Ovary (tissue), 9 donors: ENCODE results near the gene CPNE4. TPM values are rescaled to one million over a fixed set of nuclear protein-coding genes. Genes with fewer than 3 reads are reported as not detected.

ENCODE experiments used
- DNase-seq, 5 donors: peaks; one replicate each; pipeline ENCODE4 v3.0.0-alpha.2; 2019 to 2020
- H3K27ac ChIP-seq, 2 donors: fragments of 200-600 bp; one replicate each; pipeline versions ENCODE4 v1.5.1 to v1.8.0; 2019 to 2022
- H3K27me3 ChIP-seq: fragments of 200-600 bp; one replicate; pipeline ENCODE4 v1.8.0; 2022
- H3K36me3 ChIP-seq: fragments of 200-600 bp; sonication (generic); one replicate; pipeline ENCODE4 v1.5.1; 2019
- H3K4me1 ChIP-seq: one replicate; pipeline ENCODE4 v1.8.1; 2013; ENCODE audit warnings: mild to moderate bottlenecking, moderate library complexity; ENCODE audit not compliant: insufficient read depth
- H3K4me3 ChIP-seq: fragments of 200-600 bp; sonication (generic); one replicate; pipeline ENCODE4 v1.5.1; 2017
- H3K9me3 ChIP-seq, 2 donors: fragments of 200-600 bp in 1 of 2; sonication (generic) in 1 of 2; one replicate each; pipeline versions ENCODE4 v1.5.1 to v1.8.1; 2013 to 2019; ENCODE audit warnings: mild to moderate bottlenecking in 1 of 2, moderate library complexity in 1 of 2
- CTCF ChIP-seq, 3 donors: fragments of 450-650 bp in 2 of 3; fragments of 200-600 bp in 1 of 3; IDR thresholded peaks; one replicate each; pipeline versions ENCODE4 v1.5.1 to v1.8.0; 2016 to 2022; ENCODE audit warnings: antibody characterized with exemption in 3 of 3, mild to moderate bottlenecking in 1 of 3
- EP300 ChIP-seq: sonication (generic); formaldehyde crosslinking; IDR thresholded peaks from one replicate; pipeline ENCODE4 v1.6.1; 2017; ENCODE audit warnings: antibody characterized with exemption
- POLR2A ChIP-seq: fragments of 450-650 bp; IDR thresholded peaks from one replicate; pipeline ENCODE4 v1.6.1; 2017; ENCODE audit warnings: antibody characterized with exemption, mild to moderate bottlenecking, moderate library complexity
- WGBS, 3 donors: extraction: QIAGEN DNeasy Blood & Tissue Kit in 1 of 3; methylation state at CpG; one replicate each; pipeline versions ENCODE4 v1.1.5 to v1.1.7; 2013 to 2017; 5-methylcytosine and 5-hydroxymethylcytosine counted together
- intact Hi-C, 4 donors: fragments of 100-400 bp; cut with DNase I; formaldehyde crosslinking; loops; one replicate each; pipeline versions ENCODE4 v1.11.0 to v1.15.1; 2022 to 2023
- polyA plus RNA-seq, 2 donors: library from polyadenylated mRNA; stranded (reverse); fragments of 200-250 nt in 1 of 2; fragments of 350-450 nt in 1 of 2; fragmentation: Illumina TruSeq in 1 of 2; extraction: RNeasy Lipid Tissue Mini Kit (QIAGEN cat#74804) in 1 of 2; gene quantifications; one replicate each; pipeline ENCODE4 v1.2.3, GENCODE V29; 2013 to 2014
- total RNA-seq, 7 donors: library from RNA; depleted of rRNA in 2 of 7; stranded (reverse); fragments of >200 nt in 2 of 7; fragmentation: NEBNext Ultra II Directional in 3 of 7; extraction: Animal tissue kit (Norgen Biotek cat#: 25700) in 3 of 7; gene quantifications; one replicate each; pipeline versions ENCODE4 v1.1.0 to v1.2.4, GENCODE V29; 2016 to 2023
- donor health status: DM: no; HTN: no; CAD: no; lungs with moderate emphysema.
- donor health status: DM: no; HTN: no; CAD: no.
- donor health status: Bipolar disorder and iron deficiency.
- donor health status: DM: yes; HTN: yes; CAD: no.
- donor health status: DM: no; HTN: no; CAD: no.
- donor health status: DM: yes; HTN: yes; CAD: no.

CPNE4 gene
- total and polyA plus RNA-seq, 9 donors = 0.11 to 0.27 (median 0.13) TPM; not detected in 6

GRCh38 chr3:131728898-131729642 is 305.7 kb downstream of the CPNE4 start:
- H3K36me3 ChIP-seq = no peaks in the 10 kb centered on the region
- no peaks in the 10 kb centered on the region for H3K4me1 ChIP-seq
- no peaks in the 10 kb centered on the region for H3K9me3 ChIP-seq
- no peak for DNase-seq
- no peak overlapping the region for H3K4me3 ChIP-seq
- intact Hi-C loops = no loop called here
- no peak overlapping the region for H3K27ac ChIP-seq
- 83 to 86% (median 84%) methylated on average over 3 of the region's 3 CpGs for WGBS, 3 donors
- TF ChIP-seq POLR2A (no peak), EP300 (no peak), CTCF (IDR thresholded peaks at IDR 0.05) (no peak)
- H3K27me3 ChIP-seq = no peaks in the 10 kb centered on the region

DNA sequence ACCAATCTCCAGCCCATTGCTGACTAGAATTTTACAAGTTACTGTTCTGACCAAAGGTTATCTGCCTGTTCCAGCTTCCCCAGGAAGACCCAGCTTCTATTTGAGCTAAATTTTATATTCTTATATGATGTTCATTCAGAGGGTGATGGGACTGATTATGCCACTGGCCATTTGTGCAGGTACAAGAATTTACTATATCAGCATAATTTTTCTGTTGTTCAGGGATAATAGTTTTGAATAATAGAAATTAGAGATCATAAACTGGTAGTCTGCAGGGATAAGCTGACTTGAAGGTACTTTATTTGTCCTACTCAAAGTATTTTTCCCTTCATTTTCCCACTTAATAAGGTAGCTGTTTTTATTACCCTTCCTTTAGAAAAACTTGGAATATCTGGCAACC is 309.4 kb downstream of the CPNE4 start:
- TF ChIP-seq CTCF (IDR thresholded peaks at IDR 0.05) (no peak), POLR2A (no peak), EP300 (no peak)
- no peaks in the 10 kb centered on the region for H3K4me1 ChIP-seq
- no peaks in the 10 kb centered on the region for H3K27me3 ChIP-seq
- DNase-seq = no peak
- no peaks in the 10 kb centered on the region for H3K36me3 ChIP-seq
- H3K9me3 ChIP-seq = no peaks in the 10 kb centered on the region
- H3K4me3 ChIP-seq = no peak overlapping the region
- no peak overlapping the region for H3K27ac ChIP-seq
- intact Hi-C loops = no loop called here

DNA sequence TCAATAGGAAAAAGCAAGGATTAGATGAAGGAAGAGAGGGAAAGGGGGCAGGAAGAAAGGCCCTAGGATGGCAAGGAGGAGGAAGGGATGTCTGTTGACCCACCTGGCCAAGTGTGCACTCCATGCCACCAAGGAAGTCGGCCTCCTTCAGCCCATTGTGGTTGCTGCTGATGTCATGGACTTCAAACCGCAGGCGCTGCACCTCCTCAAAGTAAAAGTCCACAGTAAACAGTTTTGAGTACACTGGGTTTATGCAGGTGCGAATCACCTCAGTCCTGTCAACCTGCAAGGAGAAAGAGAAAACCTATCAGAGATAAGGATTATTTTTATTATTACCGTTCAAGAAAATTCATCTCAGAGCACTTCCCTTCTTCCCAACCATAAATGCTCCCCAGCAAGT is 311.5 kb downstream of the CPNE4 start:
- no peak overlapping the region for H3K27ac ChIP-seq
- no peaks in the 10 kb centered on the region for H3K27me3 ChIP-seq
- no peak overlapping the region for H3K4me3 ChIP-seq
- H3K9me3 ChIP-seq = no peaks in the 10 kb centered on the region
- intact Hi-C loops = no loop called here
- DNase-seq = no peak
- TF ChIP-seq CTCF (IDR thresholded peaks at IDR 0.05) = no peak
- no peak for TF ChIP-seq POLR2A
- TF ChIP-seq EP300 = no peak
- WGBS, 3 donors = 81 to 91% (median 88%) methylated on average over 5 of the region's 5 CpGs
- no peaks in the 10 kb centered on the region for H3K4me1 ChIP-seq
- H3K36me3 ChIP-seq = no peaks in the 10 kb centered on the region

GRCh38 chr3:131717493-131717892 is 317.3 kb downstream of the CPNE4 start:
- Histone ChIP-seq H3K4me3 (no peak overlapping the region), H3K27me3 (no peaks in the 10 kb centered on the region), H3K27ac (no peak overlapping the region), H3K9me3 (no peaks in the 10 kb centered on the region), H3K4me1 (no peaks in the 10 kb centered on the region), H3K36me3 (no peaks in the 10 kb centered on the region)
- 48 to 55% (median 51%) methylated on average over 7 of the region's 7 CpGs for WGBS, 3 donors
- TF ChIP-seq EP300 (no peak), CTCF (IDR thresholded peaks at IDR 0.05) (no peak), POLR2A (no peak)
- DNase-seq = no peak
- intact Hi-C loops = no loop called here
